ENCODE results near the gene FOSB.
A peak's percentile ranks its signal among the peaks of the same experiment; 100 is the strongest.

- TF ChIP-seq CTCF (IDR thresholded peaks at IDR 0.05) (no peak), HMGXB4 (CRISPR knock-in tag; IDR thresholded peaks at IDR 0.05; ENCODE audit: borderline replicate concordance) (no peak), USF2 (IDR thresholded peaks at IDR 0.05) (no peak), CEBPB (IDR thresholded peaks at IDR 0.05) (no peak), GATA3 (IDR thresholded peaks at IDR 0.05; ENCODE audit: borderline replicate concordance) (peak; percentile 0; the same call in 1 of the 2 replicates), POLR2A (IDR thresholded peaks at IDR 0.05; ENCODE audit: low read length) (no peak), REST (IDR thresholded peaks at IDR 0.05) (no peak), MAX (IDR thresholded peaks at IDR 0.05) (no peak), EP300 (IDR thresholded peaks at IDR 0.05) (no peak), CHD2 (IDR thresholded peaks at IDR 0.05; ENCODE audit: low read length, partially characterized antibody) (no peak), PHF8 (IDR thresholded peaks at IDR 0.05; ENCODE audit: borderline replicate concordance, low read depth) (no peak)
Observed at GRCh38 chr19:45507872-45508416, 40.1 kb downstream of the FOSB start.
